IMR-90 (cell line): Measurements from ENCODE around the gene ST3GAL4. TPM values are rescaled to one million over a fixed set of nuclear protein-coding genes. Genes with fewer than 3 reads are reported as not detected.

Experiments used
- ATAC-seq: fragments of 200-7000 bp; cut with Tn5 transposase; 2 replicates; pipeline ENCODE4 v1.9.1; 2020; ENCODE audit warnings: low read depth, mild to moderate bottlenecking, moderate library complexity
- BruUV-seq: library from RNA; stranded (reverse); fragments of 400-500 nt; replicated peaks from 2 replicates; lab custom pipeline; 2021; lab: Mats Ljungman, UMichigan
- CTCF ChIA-PET: fragments of 300-600 bp; formaldehyde crosslinking; extraction: SDS; loops from one replicate; lab custom pipeline; 2021; ENCODE audit warnings: antibody characterized with exemption; lab: Yijun Ruan, JAX
- POLR2A ChIA-PET: fragments of 300-600 bp; sonication (Branson Sonifier 250); formaldehyde crosslinking; loops from one replicate; lab custom pipeline; 2022; ENCODE audit warnings: antibody characterized with exemption; ENCODE audit not compliant: unreplicated experiment; lab: Charles Lee
- DNase-seq: peaks from one replicate; pipeline ENCODE4 v3.0.0; 2013
- H2AFZ ChIP-seq: replicated peaks from 2 replicates; pipeline ENCODE3; 2013; ENCODE audit warnings: low read length, mild to moderate bottlenecking; ENCODE audit not compliant: poor library complexity
- H2AK5ac ChIP-seq: 2 replicates; pipeline ENCODE4 v1.6.1; 2013; ENCODE audit warnings: low read depth, low read length, inconsistent platforms
- H2AK9ac ChIP-seq: replicated peaks from 2 replicates; pipeline ENCODE3; 2013; ENCODE audit warnings: mild to moderate bottlenecking, low read depth, low read length, moderate library complexity; ENCODE audit not compliant: poor library complexity
- H2BK120ac ChIP-seq: 2 replicates; pipeline ENCODE4 v1.6.1; 2013; ENCODE audit warnings: low read depth, low read length, inconsistent platforms
- H2BK15ac ChIP-seq: 3 replicates; pipeline ENCODE4 v1.6.1; 2013; ENCODE audit warnings: low read depth, low read length, inconsistent platforms
- H2BK20ac ChIP-seq: 2 replicates; pipeline ENCODE4 v1.6.1; 2013; ENCODE audit warnings: low read depth, mild to moderate bottlenecking, inconsistent platforms, low read length, moderate library complexity
- H2BK5ac ChIP-seq: 2 replicates; pipeline ENCODE4 v1.6.1; 2013; ENCODE audit warnings: mild to moderate bottlenecking, low read depth, low read length, inconsistent platforms; ENCODE audit not compliant: poor library complexity, severe bottlenecking
- H3K14ac ChIP-seq: replicated peaks from 2 replicates; pipeline ENCODE4 v1.6.1; 2013; ENCODE audit warnings: low read depth, low read length, inconsistent platforms
- H3K18ac ChIP-seq: 2 replicates; pipeline ENCODE4 v1.6.1; 2013; ENCODE audit warnings: low read depth, low read length, control low read depth
- H3K23ac ChIP-seq: 2 replicates; pipeline ENCODE4 v1.6.1; 2013; ENCODE audit warnings: low read depth, low read length, inconsistent platforms
- H3K27ac ChIP-seq: 2 replicates; pipeline ENCODE4 v1.5.1; 2013; ENCODE audit warnings: mild to moderate bottlenecking, control low read depth, low read length; ENCODE audit not compliant: insufficient read depth
- H3K27me3 ChIP-seq: 2 replicates; pipeline ENCODE4 v1.6.1; 2013; ENCODE audit warnings: low read length; ENCODE audit not compliant: control insufficient read depth, insufficient read depth
- H3K36me3 ChIP-seq: 2 replicates; pipeline ENCODE4 v1.6.1; 2013; ENCODE audit warnings: low read length, mixed read lengths; ENCODE audit not compliant: control insufficient read depth, insufficient read depth
- H3K4ac ChIP-seq: 2 replicates; pipeline ENCODE4 v1.6.1; 2013; ENCODE audit warnings: low read depth, low read length, inconsistent platforms
- H3K4me1 ChIP-seq: 2 replicates; pipeline ENCODE4 v1.6.1; 2013; ENCODE audit warnings: low read length, mixed read lengths; ENCODE audit not compliant: control insufficient read depth, insufficient read depth
- H3K4me2 ChIP-seq: 2 replicates; pipeline ENCODE4 v1.6.1; 2013; ENCODE audit warnings: low read depth, mild to moderate bottlenecking, control low read depth, low read length, moderate library complexity
- H3K4me3 ChIP-seq: 2 replicates; pipeline ENCODE4 v1.5.1; 2013; ENCODE audit warnings: low read depth, mild to moderate bottlenecking, control low read depth, low read length, moderate library complexity; ENCODE audit not compliant: insufficient read depth
- H3K56ac ChIP-seq: 2 replicates; pipeline ENCODE4 v1.6.1; 2013; ENCODE audit warnings: low read length, inconsistent platforms; ENCODE audit not compliant: insufficient read depth; ENCODE audit errors: extremely low read depth
- H3K79me1 ChIP-seq, 2 experiments: 2 replicates each; pipeline ENCODE4 v1.6.1; 2013; ENCODE audit warnings: low read length in 2 of 2, inconsistent platforms in 1 of 2, low read depth in 1 of 2
- H3K9ac ChIP-seq: 2 replicates; pipeline ENCODE4 v1.6.1; 2013; ENCODE audit warnings: low read depth, low read length, control low read depth
- H3K9me1 ChIP-seq: 2 replicates; pipeline ENCODE4 v1.6.1; 2013; ENCODE audit warnings: low read length, inconsistent platforms; ENCODE audit not compliant: insufficient read depth
- H3K9me3 ChIP-seq: 2 replicates; pipeline ENCODE4 v1.6.1; 2013; ENCODE audit warnings: low read length; ENCODE audit not compliant: control insufficient read depth, insufficient read depth
- H4K20me1 ChIP-seq: 2 replicates; pipeline ENCODE4 v1.6.1; 2013; ENCODE audit warnings: low read length, inconsistent platforms; ENCODE audit not compliant: insufficient read depth
- H4K5ac ChIP-seq: 2 replicates; pipeline ENCODE4 v1.6.1; 2013; ENCODE audit warnings: mild to moderate bottlenecking, low read depth, low read length, control low read depth
- H4K8ac ChIP-seq, 2 experiments: 2 replicates each; pipeline ENCODE4 v1.6.1; 2013; ENCODE audit warnings: low read depth in 2 of 2, low read length in 2 of 2, control low read depth in 1 of 2, inconsistent platforms in 1 of 2
- H4K91ac ChIP-seq: 2 replicates; pipeline ENCODE4 v1.6.1; 2013; ENCODE audit warnings: low read depth, low read length, inconsistent platforms; ENCODE audit not compliant: insufficient read depth
- CHD1 ChIP-seq: IDR thresholded peaks from 2 replicates; pipeline ENCODE4 v1.6.1; 2012; ENCODE audit warnings: low read depth, low read length, improper control_type of control experiment
- ELK1 ChIP-seq: fragments of 150-350 bp; IDR thresholded peaks from 2 replicates; pipeline ENCODE4 v1.6.1; 2016; ENCODE audit warnings: low read depth, mild to moderate bottlenecking, low read length, moderate library complexity, borderline replicate concordance
- RAD21 ChIP-seq: IDR thresholded peaks from 2 replicates; pipeline ENCODE4 v1.6.1; 2012; ENCODE audit warnings: low read length, improper control_type of control experiment
- RCOR1 ChIP-seq: IDR thresholded peaks from 2 replicates; pipeline ENCODE4 v1.6.1; 2012; ENCODE audit warnings: mild to moderate bottlenecking, low read length, improper control_type of control experiment; ENCODE audit not compliant: insufficient replicate concordance
- SMC3 ChIP-seq: fragments of 150-350 bp; IDR thresholded peaks from 2 replicates; pipeline ENCODE4 v1.6.1; 2016; ENCODE audit warnings: low read depth, mild to moderate bottlenecking, antibody characterized with exemption, low read length, moderate library complexity
- WGBS, 2 experiments: methylation state at CpG; one replicate each; pipeline versions ENCODE4 v1.1.5 to v1.1.7; 2013; ENCODE audit warnings: missing lambda C conversion rate in 2 of 2; ENCODE audit not compliant: insufficient read length in 1 of 2; ENCODE audit errors: extremely low coverage in 2 of 2; 5-methylcytosine and 5-hydroxymethylcytosine counted together
- dilution Hi-C: fragments of 300-500 bp; cut with HindIII; formaldehyde crosslinking; loops from one replicate; pipeline ENCODE4 v1.14.3; 2018; ENCODE audit warnings: low sequenced_read_pairs; ENCODE audit not compliant: unreplicated experiment
- in situ Hi-C: fragments of 300-500 bp; cut with MboI; formaldehyde crosslinking; loops from 3 replicates; pipeline ENCODE4 v1.14.3; 2019; ENCODE audit warnings: low sequenced_read_pairs, inconsistent platforms, mixed read lengths
- intact Hi-C: fragments of 100-400 bp; cut with micrococcal nuclease; formaldehyde crosslinking; loops from 2 replicates; pipeline ENCODE4 v1.10.0; 2022
- polyA plus RNA-seq, 3 experiments: library from polyadenylated mRNA; depleted of rRNA; stranded (reverse); fragments of >200 nt; gene quantifications; 2 replicates each; pipeline ENCODE4 v1.2.3, GENCODE V29; 2012; ENCODE audit warnings: low replicate concordance in 1 of 3
- total RNA-seq: library from RNA; depleted of rRNA; stranded (reverse); fragments of >200 nt; gene quantifications from 2 replicates; pipeline ENCODE4 v1.2.3, GENCODE V29; 2012

ST3GAL4 gene
- total and polyA plus RNA-seq, 2 of the 4 experiments (the other 2 are of a cell fraction) = 17.0 to 19.7 TPM

- ChIA-PET CTCF (no interaction called here), POLR2A (no interaction called here)
- intact Hi-C loops (loop anchor here (10.0 kb wide), 1 partner anchor 1729 kb away; no protein-coding TSS in a partner anchor), dilution Hi-C loops (no loop called here), in situ Hi-C loops (loop anchor here (10.0 to 25.0 kb wide), 4 partner anchors 299 to 1032 kb away; no protein-coding TSS in a partner anchor)
- 90% methylated on average over 2 of the region's 4 CpGs; no CpG with 5 or more reads in 1 of the 2 experiments for WGBS, 2 experiments
- H3K4me2 ChIP-seq = no peak overlapping the region
- H2BK120ac ChIP-seq = no peak overlapping the region
- no peak overlapping the region for H3K4ac ChIP-seq
- H3K4me1 ChIP-seq = peaks cover 4% of the 10 kb centered on the region; the same call in 1 of the 2 replicates
- H2BK20ac ChIP-seq = no peak overlapping the region
- no peak overlapping the region for H3K9ac ChIP-seq
- no peak overlapping the region for H2BK5ac ChIP-seq
- H3K56ac ChIP-seq = no peak overlapping the region
- no peak overlapping the region for H4K5ac ChIP-seq
- no peak overlapping the region for H4K91ac ChIP-seq
- H3K4me3 ChIP-seq = no peak overlapping the region
- no peaks in the 10 kb centered on the region for H3K9me1 ChIP-seq
- ATAC-seq = no peak
- BruUV-seq = no TSS peak
- H2BK15ac ChIP-seq = no peak overlapping the region
- no peak overlapping the region for H2AK5ac ChIP-seq
- no peak overlapping the region for H3K18ac ChIP-seq
- no peak overlapping the region for H2AK9ac ChIP-seq
- no peaks in the 10 kb centered on the region for H3K9me3 ChIP-seq
- peaks cover 12 to 23% of the 10 kb centered on the region in 2 experiments; a peak in 3 of 4 replicates for H3K79me1 ChIP-seq
- 0 out of 2 replicates have a peak, but pooled peaks cover 2% of the 10 kb centered on the region for H3K36me3 ChIP-seq
- no peak overlapping the region for H3K14ac ChIP-seq
- H4K20me1 ChIP-seq = peaks cover 3% of the 10 kb centered on the region; the same call in 1 of the 2 replicates
- H2AFZ ChIP-seq = no peak overlapping the region
- no peak for DNase-seq
- no peak for TF ChIP-seq CHD1
- no peak for TF ChIP-seq ELK1
- no peak for TF ChIP-seq RCOR1
- no peak for TF ChIP-seq RAD21
- TF ChIP-seq SMC3 = no peak
- H3K23ac ChIP-seq = no peak overlapping the region
- H3K27ac ChIP-seq = no peak overlapping the region
- H3K27me3 ChIP-seq = no peaks in the 10 kb centered on the region
- no peak overlapping the region for H4K8ac ChIP-seq
These were observed 49.8 kb upstream of the ST3GAL4 start for GRCh38 chr11:126305699-126306098.
